Mucosa of descending colon (tissue), 3 donors: ENCODE data around the gene TENM4. TPM values are rescaled to one million over a fixed set of nuclear protein-coding genes. Genes with fewer than 3 reads are reported as not detected.

Experiments used
- ATAC-seq: fragments of 200-7000 bp; cut with Tn5 transposase; one replicate; pipeline ENCODE4 v1.9.1; 2020; ENCODE audit warnings: mild to moderate bottlenecking, moderate library complexity
- DNase-seq, 3 donors: peaks; one replicate each; pipeline ENCODE4 v3.0.0-alpha.2; 2020
- H3K36me3 ChIP-seq: fragments of 200-600 bp; one replicate; pipeline ENCODE4 v1.8.0; 2021; ENCODE audit warnings: low read depth, mild to moderate bottlenecking
- H3K4me1 ChIP-seq: fragments of 200-600 bp; one replicate; pipeline ENCODE4 v1.8.0; 2021; ENCODE audit warnings: low read depth, mild to moderate bottlenecking
- H3K4me3 ChIP-seq: fragments of 200-600 bp; one replicate; pipeline ENCODE4 v1.8.0; 2021; ENCODE audit warnings: mild to moderate bottlenecking
- H3K9me3 ChIP-seq: fragments of 200-600 bp; one replicate; pipeline ENCODE4 v1.8.0; 2021; ENCODE audit warnings: mild to moderate bottlenecking
- intact Hi-C, 2 donors: fragments of 100-400 bp; cut with DNase I in 1 of 2; cut with micrococcal nuclease in 1 of 2; formaldehyde crosslinking; loops; one replicate each; pipeline versions ENCODE4 v1.11.0 to v1.11.1; 2022; cut with DNase I, micrococcal nuclease
- total RNA-seq, 3 donors: library from RNA; stranded (reverse); fragmentation: NEBNext Ultra II Directional in 2 of 3; extraction: Animal tissue kit (Norgen Biotek cat#: 25700) in 2 of 3; gene quantifications; one replicate each; pipeline versions ENCODE4 v1.2.1 to v1.2.4, GENCODE V29; 2021 to 2023
- TF ChIP-seq, protein P1 (sequence below): fragments of 200-600 bp; IDR thresholded peaks from one replicate; pipeline ENCODE4 v1.8.0; 2022; ENCODE audit warnings: antibody characterized with exemption, mild to moderate bottlenecking
- donor health status: DM: no; HTN: no; CAD: no; lungs with moderate emphysema.
- donor health status: DM: no; HTN: no; CAD: no.
- donor health status: DM: no; HTN: yes; CAD: no.

Gene TENM4
- total RNA-seq, 3 donors from 2014 or later = 0.70 to 1.6 (median 1.2) TPM

DNA sequence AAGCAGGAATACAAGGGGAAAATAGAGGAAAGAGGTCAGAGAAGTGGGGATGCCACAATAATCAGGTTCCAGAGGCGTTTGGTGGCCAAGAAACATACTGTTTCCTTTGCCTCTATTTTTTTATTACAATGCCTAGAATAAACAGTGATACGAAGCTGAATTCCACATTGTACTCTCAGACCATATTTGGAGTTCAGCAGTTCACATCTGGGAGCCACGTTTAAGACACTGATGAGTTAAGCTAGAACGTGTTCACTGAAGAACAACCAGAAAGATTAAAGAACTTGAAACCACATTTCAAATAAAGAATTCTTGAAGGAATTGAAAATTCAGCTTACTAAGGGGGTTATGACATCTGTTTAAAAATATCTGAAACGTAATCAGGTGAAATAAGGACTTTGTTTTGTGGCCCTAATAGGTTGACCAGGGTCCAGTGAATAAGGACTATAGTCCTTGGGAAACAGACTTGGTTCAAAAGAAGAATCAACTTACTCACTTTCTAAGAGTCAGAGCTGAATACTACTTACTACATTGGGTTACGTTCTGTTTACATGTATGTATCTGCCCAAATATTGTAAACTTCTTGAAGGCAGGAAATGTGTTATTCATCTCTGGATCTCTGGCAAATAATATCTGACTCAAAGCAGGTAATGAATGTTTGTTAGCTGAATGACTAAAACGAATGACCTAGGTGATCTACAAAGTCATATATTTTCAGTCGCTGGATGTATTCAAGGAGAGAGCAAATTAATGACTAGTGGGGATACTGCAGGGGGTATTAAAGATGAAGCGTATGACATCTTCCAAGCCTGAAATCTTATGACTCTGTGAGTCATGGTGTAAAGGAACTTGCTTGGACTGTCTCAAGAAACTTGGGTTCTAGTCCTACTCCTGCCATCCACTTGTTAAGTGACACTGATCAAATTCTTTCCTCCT lies 619.2 kb downstream of the TENM4 start:
- no peaks in the 10 kb centered on the region for H3K36me3 ChIP-seq
- no peaks in the 10 kb centered on the region for H3K4me1 ChIP-seq
- H3K9me3 ChIP-seq = no peaks in the 10 kb centered on the region
- DNase-seq (no peak), ATAC-seq (no peak)
- TF ChIP-seq, protein P1, sequence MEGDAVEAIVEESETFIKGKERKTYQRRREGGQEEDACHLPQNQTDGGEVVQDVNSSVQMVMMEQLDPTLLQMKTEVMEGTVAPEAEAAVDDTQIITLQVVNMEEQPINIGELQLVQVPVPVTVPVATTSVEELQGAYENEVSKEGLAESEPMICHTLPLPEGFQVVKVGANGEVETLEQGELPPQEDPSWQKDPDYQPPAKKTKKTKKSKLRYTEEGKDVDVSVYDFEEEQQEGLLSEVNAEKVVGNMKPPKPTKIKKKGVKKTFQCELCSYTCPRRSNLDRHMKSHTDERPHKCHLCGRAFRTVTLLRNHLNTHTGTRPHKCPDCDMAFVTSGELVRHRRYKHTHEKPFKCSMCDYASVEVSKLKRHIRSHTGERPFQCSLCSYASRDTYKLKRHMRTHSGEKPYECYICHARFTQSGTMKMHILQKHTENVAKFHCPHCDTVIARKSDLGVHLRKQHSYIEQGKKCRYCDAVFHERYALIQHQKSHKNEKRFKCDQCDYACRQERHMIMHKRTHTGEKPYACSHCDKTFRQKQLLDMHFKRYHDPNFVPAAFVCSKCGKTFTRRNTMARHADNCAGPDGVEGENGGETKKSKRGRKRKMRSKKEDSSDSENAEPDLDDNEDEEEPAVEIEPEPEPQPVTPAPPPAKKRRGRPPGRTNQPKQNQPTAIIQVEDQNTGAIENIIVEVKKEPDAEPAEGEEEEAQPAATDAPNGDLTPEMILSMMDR = no peak
- intact Hi-C loops = no loop called here
- H3K4me3 ChIP-seq = no peak overlapping the region

DNA sequence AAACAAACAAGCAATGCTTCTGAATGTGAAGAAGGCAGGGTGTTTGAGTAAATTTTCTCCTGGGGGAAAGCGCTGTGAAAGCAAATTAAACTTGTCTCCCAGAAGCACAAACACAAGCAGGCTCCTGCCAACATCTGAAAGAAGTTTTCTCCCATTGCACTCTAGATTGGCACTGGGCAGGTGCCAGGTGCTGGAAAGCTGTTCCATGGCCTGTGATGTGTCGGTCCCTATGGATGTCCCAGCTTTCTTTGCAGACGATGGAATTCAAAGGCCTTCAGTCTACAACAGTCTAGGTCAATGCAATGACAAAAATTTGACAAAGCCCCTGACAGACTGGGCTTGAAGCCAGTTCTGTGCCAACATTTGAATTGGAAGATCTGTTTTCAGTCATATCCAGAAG lies 620.1 kb downstream of the TENM4 start:
- H3K9me3 ChIP-seq = no peaks in the 10 kb centered on the region

DNA sequence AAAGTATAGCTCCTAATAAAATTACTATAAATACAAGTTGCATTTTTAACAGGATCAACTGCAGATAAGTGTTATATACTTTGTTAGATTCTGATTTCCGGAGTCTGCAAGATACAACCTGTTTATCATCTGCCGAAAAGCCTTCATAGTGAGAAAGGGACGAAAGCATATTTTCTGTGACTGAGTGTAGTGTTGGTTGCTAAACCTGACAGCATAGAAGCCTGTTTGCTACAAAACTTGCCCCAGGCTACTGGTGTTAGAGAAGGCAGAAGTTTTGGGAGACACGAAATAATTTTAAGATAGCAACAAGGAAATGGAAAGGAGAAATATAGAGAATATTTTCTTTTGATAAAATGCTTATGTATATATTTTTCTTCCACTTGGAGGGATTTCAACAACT lies 622.6 kb downstream of the TENM4 start:
- no peaks in the 10 kb centered on the region for H3K9me3 ChIP-seq
- intact Hi-C loops = no loop called here
- no peak overlapping the region for H3K4me3 ChIP-seq
- TF ChIP-seq, protein P1 = no peak
- peaks cover under 1% of the 10 kb centered on the region for H3K4me1 ChIP-seq
- no peaks in the 10 kb centered on the region for H3K36me3 ChIP-seq
- DNase-seq = no peak
- no peak for ATAC-seq

More for the DNA sequence above, 620.1 kb downstream of the TENM4 start:
- H3K4me3 ChIP-seq = no peak overlapping the region
- intact Hi-C loops = no loop called here
- TF ChIP-seq, protein P1 = no peak
- no peaks in the 10 kb centered on the region for H3K4me1 ChIP-seq
- no peak for ATAC-seq
- H3K36me3 ChIP-seq = no peaks in the 10 kb centered on the region
- DNase-seq = no peak

DNA sequence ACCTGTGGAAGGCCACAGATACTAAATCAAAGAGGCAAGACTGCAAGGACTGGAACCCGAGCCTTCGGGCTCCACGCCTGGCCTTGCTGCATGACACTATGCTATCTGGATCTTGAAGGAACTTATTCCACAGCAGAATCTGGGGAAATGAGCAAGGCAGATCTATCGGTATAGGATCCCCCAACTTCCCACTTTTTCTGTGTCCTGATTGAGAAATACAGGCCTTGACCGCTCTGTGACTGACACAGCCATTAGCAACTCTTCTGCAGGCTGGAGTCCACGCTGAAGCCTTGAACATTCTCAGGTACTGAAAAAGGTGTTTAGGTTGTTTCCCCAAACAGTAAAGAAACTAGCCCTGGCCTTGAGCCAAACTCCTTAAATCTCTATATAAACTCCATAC lies 625.0 kb downstream of the TENM4 start:
- no peaks in the 10 kb centered on the region for H3K36me3 ChIP-seq
- no peaks in the 10 kb centered on the region for H3K9me3 ChIP-seq
- TF ChIP-seq, protein P1 = no peak
- no peak overlapping the region for H3K4me3 ChIP-seq
- intact Hi-C loops = no loop called here
- peaks cover 3% of the 10 kb centered on the region for H3K4me1 ChIP-seq
- ATAC-seq (no peak), DNase-seq (no peak)

DNA sequence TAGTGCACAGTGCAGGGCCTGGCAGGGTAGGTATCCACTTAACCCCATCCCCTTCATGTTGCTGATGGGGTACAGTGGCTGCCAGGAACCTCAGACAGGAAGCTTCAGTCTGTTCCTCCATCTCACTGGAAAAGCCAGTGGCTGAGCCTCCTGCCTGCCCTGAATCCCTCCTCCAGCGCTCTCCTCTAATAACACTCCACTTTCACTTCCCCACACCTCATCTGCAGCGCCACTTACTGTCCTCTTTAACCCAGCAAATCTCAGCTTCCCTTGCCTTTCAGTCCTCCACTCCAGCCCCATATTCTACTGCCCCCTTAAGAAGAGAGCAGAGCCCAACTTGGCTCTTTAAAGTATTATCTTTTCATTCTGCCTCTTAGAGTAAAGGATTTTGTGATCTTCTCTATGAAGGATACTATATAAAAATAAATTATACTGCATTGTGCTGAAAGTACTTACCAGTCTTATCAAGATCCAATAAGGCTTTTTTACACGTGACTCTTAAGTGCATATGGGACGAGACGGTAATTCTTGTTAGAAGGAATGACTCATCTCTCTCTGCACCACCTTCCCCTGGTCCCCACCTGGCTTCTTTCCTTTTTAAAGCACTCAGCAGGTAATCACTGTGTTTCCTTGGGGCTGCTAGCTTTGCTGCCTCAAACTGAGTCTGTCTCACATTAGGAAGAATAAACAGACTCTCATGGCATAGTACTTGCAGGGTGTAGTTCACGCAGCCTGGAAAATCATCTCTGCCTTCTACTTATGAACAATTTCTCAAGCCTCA lies 628.1 kb downstream of the TENM4 start:
- no peaks in the 10 kb centered on the region for H3K36me3 ChIP-seq
- no peak overlapping the region for H3K4me3 ChIP-seq
- H3K4me1 ChIP-seq = peaks cover 16% of the 10 kb centered on the region
- peak; percentile 61 for ATAC-seq
- H3K9me3 ChIP-seq = no peaks in the 10 kb centered on the region
- TF ChIP-seq, protein P1 = no peak
- intact Hi-C loops = no loop called here
- peak in 1 of 3 donors; percentile 43 for DNase-seq
